HG03378 (cell line): ENCODE measurements around the gene UST.
"Not testable (repeated sequence)": the region's sequence is repeated elsewhere in the genome, so short reads cannot be mapped to it uniquely, and the experiment has no call there.

Source experiments
- ATAC-seq: cut with Tn5 transposase; IDR thresholded peaks from one replicate; pipeline ENCODE4 v1.9.1; 2021; ENCODE audit warnings: mild to moderate bottlenecking, moderate library complexity; ENCODE audit not compliant: unreplicated experiment

The UST gene

GRCh38 chr6:148831064-148831463 is 84.2 kb downstream of the UST start:
- no peak for ATAC-seq

- no peak for ATAC-seq
Observed at GRCh38 chr6:148831531-148831930, 84.7 kb downstream of the UST start.

- ATAC-seq, result peak; percentile 48
Observed at GRCh38 chr6:148835920-148836441, 89.2 kb downstream of the UST start.

GRCh38 chr6:148836751-148837150 is 89.9 kb downstream of the UST start:
- no peak for ATAC-seq

GRCh38 chr6:148837941-148838340 is 91.1 kb downstream of the UST start:
- ATAC-seq, result no peak

GRCh38 chr6:148839044-148839443 is 92.2 kb downstream of the UST start:
- no peak for ATAC-seq

- ATAC-seq, result no peak
Observed at GRCh38 chr6:148840256-148840655, 93.4 kb downstream of the UST start.

- ATAC-seq, result no peak
Observed at GRCh38 chr6:148842296-148843019, 95.6 kb downstream of the UST start.

GRCh38 chr6:148845464-148845863 is 98.6 kb downstream of the UST start:
- ATAC-seq, result no peak

GRCh38 chr6:148846778-148847761 is 100.2 kb downstream of the UST start:
- no peak for ATAC-seq

- ATAC-seq, result no peak
Observed at GRCh38 chr6:148848915-148849314, 102.1 kb downstream of the UST start.

GRCh38 chr6:148849449-148849848 is 102.6 kb downstream of the UST start:
- ATAC-seq, result not testable (repeated sequence)

- no peak for ATAC-seq
Observed at GRCh38 chr6:148850964-148851363, 104.1 kb downstream of the UST start.

- no peak for ATAC-seq
Observed at GRCh38 chr6:148851683-148852556, 105.1 kb downstream of the UST start.

GRCh38 chr6:148852688-148853087 is 105.9 kb downstream of the UST start:
- ATAC-seq, result no peak

GRCh38 chr6:148853113-148853512 is 106.3 kb downstream of the UST start:
- ATAC-seq, result not testable (repeated sequence)

GRCh38 chr6:148854096-148854495 is 107.3 kb downstream of the UST start:
- ATAC-seq, result no peak

- no peak for ATAC-seq
Observed at GRCh38 chr6:148854992-148855391, 108.2 kb downstream of the UST start.

GRCh38 chr6:148855744-148856143 is 108.9 kb downstream of the UST start:
- no peak for ATAC-seq

- ATAC-seq, result no peak
Observed at GRCh38 chr6:148857798-148858390, 111.1 kb downstream of the UST start.
